Heart right ventricle (tissue), 16 donors: Measurements from ENCODE around the gene HERC3. TPM values are rescaled to one million over a fixed set of nuclear protein-coding genes. Genes with fewer than 3 reads are reported as not detected.

ENCODE experiments used
- ATAC-seq, 8 donors: fragments of 200-7000 bp; cut with Tn5 transposase; one replicate each; pipeline ENCODE4 v1.9.1; 2020; ENCODE audit warnings: mild to moderate bottlenecking in 8 of 8, moderate library complexity in 8 of 8, moderate number of reproducible peaks in 1 of 8
- DNase-seq, 2 donors: peaks; one replicate each; pipeline ENCODE4 v3.0.0-alpha.2; 2020
- H3K27ac ChIP-seq, 10 donors: fragments of 200-600 bp; sonication (generic) in 2 of 10; one replicate each; pipeline versions ENCODE4 v1.5.0 to v1.8.0; 2020 to 2022; ENCODE audit warnings: mild to moderate bottlenecking in 3 of 10
- H3K27me3 ChIP-seq, 7 donors: fragments of 200-600 bp; one replicate each; pipeline ENCODE4 v1.8.0; 2021 to 2022; ENCODE audit warnings: mild to moderate bottlenecking in 2 of 7
- H3K36me3 ChIP-seq, 9 donors: fragments of 200-600 bp; sonication (generic) in 1 of 9; one replicate each; pipeline versions ENCODE4 v1.5.0 to v1.8.0; 2020 to 2022; ENCODE audit warnings: mild to moderate bottlenecking in 2 of 9
- H3K4me1 ChIP-seq, 9 donors: fragments of 200-600 bp; sonication (generic) in 1 of 9; one replicate each; pipeline versions ENCODE4 v1.5.0 to v1.8.0; 2020 to 2022; ENCODE audit warnings: mild to moderate bottlenecking in 4 of 9
- H3K4me3 ChIP-seq, 10 donors: fragments of 200-600 bp; sonication (generic) in 2 of 10; one replicate each; pipeline versions ENCODE4 v1.5.0 to v1.8.0; 2020 to 2022; ENCODE audit warnings: mild to moderate bottlenecking in 7 of 10, moderate library complexity in 2 of 10
- H3K9me3 ChIP-seq, 11 donors: fragments of 200-600 bp in 10 of 11; sonication (generic) in 2 of 11; one replicate each; pipeline versions ENCODE4 v1.5.0 to v1.8.0; 2013 to 2022; ENCODE audit warnings: mild to moderate bottlenecking in 2 of 11, control low read depth in 1 of 11, moderate library complexity in 1 of 11
- CTCF ChIP-seq, 9 donors: fragments of 200-600 bp; sonication (generic) in 2 of 9; IDR thresholded peaks; one replicate each; pipeline versions ENCODE4 v1.5.0 to v1.8.0; 2021 to 2022; ENCODE audit warnings: antibody characterized with exemption in 9 of 9, mild to moderate bottlenecking in 5 of 9, moderate library complexity in 1 of 9
- WGBS, 2 donors: extraction: QIAGEN DNeasy Blood & Tissue Kit; methylation state at CpG; one replicate each; pipeline ENCODE4 v1.1.7; 2013; ENCODE audit warnings: inconsistent platforms in 1 of 2; 5-methylcytosine and 5-hydroxymethylcytosine counted together
- intact Hi-C, 10 donors: fragments of 100-400 bp; cut with DNase I; formaldehyde crosslinking; loops; one replicate each; pipeline versions ENCODE4 v1.11.1 to v1.14.2; 2022
- polyA plus RNA-seq, 2 donors: library from polyadenylated mRNA; stranded (reverse); fragments of 200-250 nt; gene quantifications; one replicate each; pipeline ENCODE4 v1.2.3, GENCODE V29; 2013
- total RNA-seq, 10 donors: library from RNA; stranded (reverse); fragmentation: NEBNext Ultra II Directional in 3 of 10; extraction: Animal tissue kit (Norgen Biotek cat#: 25700) in 3 of 10; gene quantifications; one replicate each; pipeline versions ENCODE4 v1.2.1 to v1.2.4, GENCODE V29; 2021 to 2023
- donor health status: Arrhythmogenic right ventricular cardiomyopathy.
- donor health status: ischemic (EF 13 %, LVEDD 7.1; RV severe dilation, severe dysfunction).
- donor health status: healthy with polysubstance abuse.
- donor health status: DM: no; HTN: yes; CAD: no.
- donor health status: DM: no; HTN: no; CAD: no.
- donor health status: ischemic (EF 25% LVEDD 6.9; RV normal size, moderate dysfunction).
- donor health status: ischemic (EF 25% LVEDD 5.7; RV mildly dilated, moderate dysfunction).
- donor health status: healthy.
- donor health status: DM: yes; HTN: yes; CAD: no.
- donor health status: Ischemic cardiomyopathy.
- donor health status: ischemic (EF 35%, LVEDD 5.7; RV mildly dilated, moderate dysfunction).
- donor health status: nonischemic (EF 11% LVEDD 7.7; RV severe dilation, severe dysfunction).
- donor health status: DM: yes; HTN: yes; CAD: no.
- donor health status: PGD.
- donor health status: ischemic (EF 29% LVEDD 5.4; RV normal size, mild dysfunction).
- donor health status: nonischemic (EF 23%, LVEDD 6.1; RV moderate dilation, normal function).

The HERC3 gene
- total and polyA plus RNA-seq, 12 donors, result 8.5 to 62.6 (median 46.5) TPM

DNA sequence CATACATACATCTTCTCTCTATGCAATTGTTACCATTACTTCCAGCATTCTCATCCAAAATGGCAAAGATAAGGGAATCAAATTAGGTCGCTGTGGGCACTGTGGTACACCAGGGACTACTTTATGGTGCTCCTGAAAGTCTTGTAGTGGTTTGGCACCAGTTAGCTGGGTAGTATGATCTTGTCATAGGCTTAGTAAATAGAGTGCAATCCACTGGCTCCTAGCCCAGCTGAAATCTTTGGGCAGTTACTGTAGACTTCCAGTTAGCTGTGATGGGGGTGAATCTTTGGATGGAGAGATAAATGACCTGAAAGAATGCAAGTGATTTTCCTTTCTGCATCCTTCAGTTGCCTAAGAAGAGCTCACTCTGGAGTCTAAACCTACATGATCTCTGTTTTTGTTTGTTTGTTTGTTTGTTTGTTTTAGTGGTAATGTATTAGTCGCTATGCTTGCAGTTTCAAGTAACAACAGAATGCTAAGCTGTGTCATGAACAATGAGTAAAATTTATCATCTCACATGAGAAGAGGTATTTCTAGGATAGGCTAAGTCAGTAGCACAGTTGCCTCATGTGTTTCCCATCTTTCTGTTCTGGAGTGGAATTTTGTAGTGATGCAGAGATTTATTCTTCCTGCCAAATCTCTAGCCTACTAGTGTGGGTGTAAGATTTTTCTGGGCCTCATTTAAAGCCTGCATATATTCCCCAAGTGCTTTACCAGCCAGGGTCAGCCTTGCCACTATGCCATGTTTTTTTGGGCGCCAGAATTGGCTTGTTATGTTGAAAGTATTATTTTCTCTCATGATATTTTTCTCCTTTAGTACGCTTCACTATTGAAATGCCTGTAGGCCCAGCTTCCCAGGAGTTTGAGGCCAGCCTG is 24.2 kb downstream of the HERC3 start:
- intact Hi-C loops, result no loop called here
- no peak for TF ChIP-seq CTCF (IDR thresholded peaks at IDR 0.05)
- no peak overlapping the region for H3K4me3 ChIP-seq
- WGBS, 2 donors, result 89 to 92% methylated on average over 4 of the region's 4 CpGs
- H3K27ac ChIP-seq, result peak overlapping the region in 1 of 10 donors; percentile 28
- no peaks in the 10 kb centered on the region for H3K27me3 ChIP-seq
- no peaks in the 10 kb centered on the region for H3K9me3 ChIP-seq
- DNase-seq, result no peak
- ATAC-seq, result no peak
- H3K36me3 ChIP-seq, result peaks cover 0 to 4% (median 0%) of the 10 kb centered on the region in 9 donors
- H3K4me1 ChIP-seq, result peaks cover 11 to 92% (median 60%) of the 10 kb centered on the region in 9 donors

DNA sequence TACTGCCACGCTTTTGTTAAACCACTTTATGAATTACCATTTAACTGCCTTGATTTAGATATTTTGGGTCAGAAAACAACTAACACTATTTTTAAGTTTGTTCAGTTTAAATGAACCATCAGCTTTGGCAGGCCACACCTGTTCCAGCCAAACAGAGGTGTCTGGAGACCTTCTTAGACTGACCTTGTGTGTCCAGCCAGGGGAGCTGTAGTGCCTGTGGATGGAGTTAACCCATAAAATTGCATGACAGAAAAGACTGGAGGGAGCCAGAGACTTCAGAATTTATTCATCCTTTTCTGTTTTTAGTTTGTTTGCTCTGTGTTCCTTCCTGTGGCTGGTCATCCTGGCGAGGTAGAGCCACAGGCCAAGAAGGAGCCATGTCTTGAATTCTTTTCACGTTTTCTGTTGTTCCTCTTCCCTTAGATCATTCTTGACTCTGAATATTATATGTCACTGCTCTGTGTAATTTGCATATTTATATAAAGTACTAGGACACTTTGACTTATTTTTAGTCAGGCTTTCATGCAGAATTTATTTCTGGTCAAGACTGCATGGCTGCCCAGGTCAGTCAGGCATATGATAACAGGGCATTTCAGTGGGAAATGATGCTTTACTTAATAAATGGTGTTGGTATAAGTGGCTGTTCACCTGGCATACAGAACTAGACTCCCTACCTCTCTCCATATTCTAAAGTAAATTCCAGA is 26.7 kb downstream of the HERC3 start:
- H3K36me3 ChIP-seq, result peaks cover 0 to 11% (median 0%) of the 10 kb centered on the region in 9 donors
- DNase-seq, result no peak
- peaks cover 0 to 77% (median 37%) of the 10 kb centered on the region in 9 donors for H3K4me1 ChIP-seq
- H3K27ac ChIP-seq, result peak overlapping the region in 9 of 10 donors; percentile 8 to 64 (median 51)
- TF ChIP-seq CTCF (IDR thresholded peaks at IDR 0.05), result no peak
- 77 to 78% methylated on average over 3 of the region's 3 CpGs for WGBS, 2 donors
- intact Hi-C loops, result no loop called here
- H3K27me3 ChIP-seq, result no peaks in the 10 kb centered on the region
- no peak overlapping the region for H3K4me3 ChIP-seq
- H3K9me3 ChIP-seq, result peaks cover 0 to 9% (median under 1%) of the 10 kb centered on the region in 11 donors
- peak in 7 of 8 donors; percentile 33 to 80 (median 64) for ATAC-seq

GRCh38 chr4:88619971-88620370 is 27.7 kb downstream of the HERC3 start:
- TF ChIP-seq CTCF (IDR thresholded peaks at IDR 0.05), result no peak
- Histone ChIP-seq H3K27ac (peak overlapping the region in 4 of 10 donors; percentile 17 to 63 (median 48)), H3K36me3 (peaks cover 0 to 17% (median 0%) of the 10 kb centered on the region in 9 donors), H3K27me3 (no peaks in the 10 kb centered on the region), H3K4me3 (no peak overlapping the region), H3K4me1 (peaks cover 0 to 67% (median 30%) of the 10 kb centered on the region in 9 donors), H3K9me3 (peaks cover 0 to 19% (median 6%) of the 10 kb centered on the region in 11 donors)
- intact Hi-C loops, result no loop called here
- WGBS, 2 donors, result 29 to 42% methylated on average over 1 of the region's 1 CpG
- ATAC-seq (no peak), DNase-seq (no peak)

GRCh38 chr4:88621763-88622327 is 29.6 kb downstream of the HERC3 start:
- ATAC-seq, result no peak
- DNase-seq, result no peak
- no peak for TF ChIP-seq CTCF (IDR thresholded peaks at IDR 0.05)
- H3K36me3 ChIP-seq, result peaks cover 0 to 17% (median 0%) of the 10 kb centered on the region in 9 donors
- 95 to 99% methylated on average over 2 of the region's 2 CpGs for WGBS, 2 donors
- H3K4me1 ChIP-seq, result peaks cover 0 to 52% (median 22%) of the 10 kb centered on the region in 9 donors
- no peaks in the 10 kb centered on the region for H3K27me3 ChIP-seq
- H3K27ac ChIP-seq, result peak overlapping the region in 2 of 10 donors; percentile 17 to 46
- H3K4me3 ChIP-seq, result no peak overlapping the region
- intact Hi-C loops, result no loop called here
- H3K9me3 ChIP-seq, result peaks cover 0 to 24% (median 6%) of the 10 kb centered on the region in 11 donors
